Thymus (tissue), 14 donors: ENCODE measurements around the gene OR2A2. TPM values are rescaled to one million over a fixed set of nuclear protein-coding genes. Genes with fewer than 3 reads are reported as not detected.

Experiments used
- DNase-seq, 9 donors: peaks; one replicate each; pipeline ENCODE4 v3.0.0-alpha.2; 2013; ENCODE audit warnings: low spot score in 9 of 9, low read depth in 6 of 9, missing footprints in 1 of 9
- H3K27ac ChIP-seq, 2 donors: one replicate each; pipeline ENCODE4 v1.5.1; 2013; ENCODE audit warnings: control low read depth in 1 of 2, low read depth in 1 of 2, low read length in 1 of 2, mild to moderate bottlenecking in 1 of 2, moderate library complexity in 1 of 2
- H3K27me3 ChIP-seq, 2 donors: one replicate each; pipeline ENCODE4 v1.5.1; 2013; ENCODE audit warnings: low read length in 1 of 2; ENCODE audit not compliant: control insufficient read depth in 2 of 2, insufficient read depth in 1 of 2
- H3K36me3 ChIP-seq, 2 donors: one replicate each; pipeline ENCODE4 v1.5.1; 2013; ENCODE audit warnings: low read length in 1 of 2, mild to moderate bottlenecking in 1 of 2, moderate library complexity in 1 of 2; ENCODE audit not compliant: control insufficient read depth in 2 of 2, insufficient read depth in 2 of 2
- H3K4me1 ChIP-seq, 2 donors: one replicate each; pipeline ENCODE4 v1.5.1; 2013; ENCODE audit warnings: low read length in 2 of 2; ENCODE audit not compliant: control insufficient read depth in 2 of 2, insufficient read depth in 2 of 2
- H3K4me3 ChIP-seq, 2 donors: one replicate each; pipeline ENCODE4 v1.5.1; 2013; ENCODE audit warnings: low read length in 2 of 2, control low read depth in 1 of 2, mild to moderate bottlenecking in 1 of 2
- H3K9me3 ChIP-seq, 2 donors: one replicate each; pipeline ENCODE4 v1.5.1; 2013; ENCODE audit warnings: low read length in 1 of 2, mild to moderate bottlenecking in 1 of 2; ENCODE audit not compliant: control insufficient read depth in 2 of 2, insufficient read depth in 1 of 2
- WGBS: extraction: QIAGEN DNeasy Blood & Tissue Kit; methylation state at CpG from one replicate; pipeline ENCODE4 v1.1.7; 2013; 5-methylcytosine and 5-hydroxymethylcytosine counted together
- long read RNA-seq, 10 donors: transcript quantifications; one replicate each; lab custom pipeline, GENCODE V29; 2026
- polyA plus RNA-seq: library from polyadenylated mRNA; stranded (reverse); fragments of 200-250 nt; gene quantifications from one replicate; pipeline ENCODE4 v1.2.3, GENCODE V29; 2013
- total RNA-seq: library from RNA; stranded (reverse); fragments of 120-200 nt; gene quantifications from one replicate; pipeline ENCODE4 v1.2.4, GENCODE V29; 2013
- donor health status: healthy.

The OR2A2 gene, protein sequence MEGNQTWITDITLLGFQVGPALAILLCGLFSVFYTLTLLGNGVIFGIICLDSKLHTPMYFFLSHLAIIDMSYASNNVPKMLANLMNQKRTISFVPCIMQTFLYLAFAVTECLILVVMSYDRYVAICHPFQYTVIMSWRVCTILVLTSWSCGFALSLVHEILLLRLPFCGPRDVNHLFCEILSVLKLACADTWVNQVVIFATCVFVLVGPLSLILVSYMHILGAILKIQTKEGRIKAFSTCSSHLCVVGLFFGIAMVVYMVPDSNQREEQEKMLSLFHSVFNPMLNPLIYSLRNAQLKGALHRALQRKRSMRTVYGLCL
- total RNA-seq (not detected), polyA plus RNA-seq (not detected)
- long read RNA-seq, donor 1, result 0 reads
- long read RNA-seq, donor 2, result 0 reads
- long read RNA-seq, donor 3, result 0 reads
- long read RNA-seq, donor 4, result 0 reads
- long read RNA-seq, donor 5, result 0 reads
- long read RNA-seq, donor 6, result 0 reads
- long read RNA-seq, donor 7, partial matches to known transcripts, result 0 of 1 reads
- long read RNA-seq, donor 7, other reads (novel, unspliced or antisense), result 0 of 1 reads
- long read RNA-seq, donor 8, result 0 reads
- long read RNA-seq, donor 9, result 0 reads
- long read RNA-seq, donor 10, result 0 reads

DNA sequence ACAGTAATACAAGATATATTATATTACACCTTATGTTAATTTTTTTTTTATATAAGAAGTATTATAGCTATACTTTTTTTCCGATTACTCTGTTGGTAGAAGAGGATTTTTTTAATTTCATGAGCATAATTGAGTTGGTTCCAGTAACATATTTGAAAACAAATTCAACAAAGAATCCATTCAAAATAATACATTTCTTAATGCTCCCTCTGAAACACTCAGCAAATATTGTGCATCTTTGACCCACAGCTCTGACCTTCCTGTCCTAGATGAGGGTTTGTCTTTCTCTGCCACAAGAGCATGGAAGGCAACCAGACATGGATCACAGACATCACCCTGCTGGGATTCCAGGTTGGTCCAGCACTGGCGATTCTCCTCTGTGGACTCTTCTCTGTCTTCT lies at the start of gene OR2A2:
TSS of gene OR2A2 (plus strand) at position 301 of the 400 bp plus-strand sequence. CDS start at position 301, 0 bp downstream.
- H3K27ac ChIP-seq, result no peak within 1 kb of the TSS
- no peaks in the 10 kb centered on the region for H3K27me3 ChIP-seq
- DNase-seq, result no peak
- H3K4me3 ChIP-seq, result no peak within 1 kb of the TSS
- no peaks in the 10 kb centered on the region for H3K4me1 ChIP-seq
- H3K9me3 ChIP-seq, result no peaks in the 10 kb centered on the region
- no peaks in the 10 kb centered on the region for H3K36me3 ChIP-seq
- WGBS, result 92% methylated on average over 2 of the region's 2 CpGs

DNA sequence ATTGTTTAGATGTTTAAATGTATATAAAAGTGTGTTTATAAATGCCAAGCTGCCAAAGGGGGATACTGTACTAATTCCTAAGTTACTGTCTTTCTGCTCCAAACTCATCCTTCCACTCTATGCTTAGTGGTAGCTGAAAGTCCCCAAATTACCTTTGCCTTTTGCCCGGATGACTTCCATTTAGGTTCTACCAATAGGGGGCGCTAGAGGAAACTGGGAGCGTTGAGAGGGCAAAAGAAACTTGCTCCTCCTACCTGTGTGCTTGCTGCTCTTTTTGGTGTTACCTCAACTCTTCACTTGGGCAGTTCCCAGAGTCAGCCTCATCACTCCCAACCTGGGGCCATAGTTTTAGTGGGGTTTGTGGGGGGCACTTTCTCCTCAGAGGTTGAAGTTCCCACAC lies 45.7 kb upstream of the OR2A2 start:
- H3K9me3 ChIP-seq, result no peaks in the 10 kb centered on the region
- 60% methylated on average over 3 of the region's 3 CpGs for WGBS
- no peak overlapping the region for H3K4me3 ChIP-seq
- peak in 2 of 9 donors; percentile 4 to 6 for DNase-seq
- H3K4me1 ChIP-seq, result no peaks in the 10 kb centered on the region
- no peaks in the 10 kb centered on the region for H3K27me3 ChIP-seq
- H3K36me3 ChIP-seq, result no peaks in the 10 kb centered on the region
- H3K27ac ChIP-seq, result no peak overlapping the region

DNA sequence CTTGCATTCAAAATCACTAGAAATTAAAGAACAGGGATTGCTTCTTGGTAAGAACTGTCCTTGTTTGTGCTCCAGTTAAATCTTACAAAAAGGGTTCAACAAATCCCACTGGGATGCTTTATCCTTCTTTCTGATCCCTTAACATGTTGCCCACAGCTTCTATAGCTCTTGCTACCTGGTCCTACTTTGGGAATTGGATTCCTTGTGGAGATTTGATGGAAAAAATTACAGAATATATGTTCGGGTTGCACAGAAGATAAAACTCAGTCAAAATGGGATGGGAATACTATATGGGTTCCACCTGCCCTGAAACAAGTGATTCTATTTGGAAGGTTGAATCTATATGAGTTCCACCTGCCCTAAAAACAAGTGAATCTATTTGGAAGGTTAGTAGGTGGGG lies 39.9 kb upstream of the OR2A2 start, which contains the start of gene OR2A25:
TSS of gene OR2A25 (plus strand) at position 301 of the 400 bp plus-strand sequence. CDS start 4,409 bp downstream, outside the sequence.
- no peaks in the 10 kb centered on the region for H3K9me3 ChIP-seq
- H3K27me3 ChIP-seq, result no peaks in the 10 kb centered on the region
- no peak for DNase-seq
- 87% methylated on average over 1 of the region's 1 CpG for WGBS
- no peak within 1 kb of the TSS for H3K27ac ChIP-seq
- no peaks in the 10 kb centered on the region for H3K4me1 ChIP-seq
- H3K4me3 ChIP-seq, result no peak within 1 kb of the TSS
- H3K36me3 ChIP-seq, result no peaks in the 10 kb centered on the region

DNA sequence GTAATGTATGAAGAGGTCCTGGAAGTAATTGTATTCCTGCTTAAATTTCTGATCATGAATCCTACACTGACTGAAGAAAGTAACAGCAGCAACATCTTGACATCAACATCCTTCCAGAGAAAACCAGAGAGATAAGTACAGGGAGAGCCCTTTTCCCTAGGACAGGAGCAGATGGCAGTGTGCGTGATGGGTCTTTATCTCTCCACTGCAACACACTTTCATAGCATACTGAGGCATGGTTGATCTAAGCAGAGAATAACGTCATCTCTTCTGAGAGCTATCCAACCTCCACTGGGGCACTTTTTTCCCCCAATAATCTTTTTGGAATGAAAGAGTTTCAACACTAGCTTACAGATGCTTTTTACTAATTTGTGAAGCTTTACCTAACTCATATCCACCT lies 39.4 kb upstream of the OR2A2 start:
- WGBS, result 95% methylated on average over 2 of the region's 2 CpGs
- H3K27ac ChIP-seq, result no peak overlapping the region
- H3K4me1 ChIP-seq, result no peaks in the 10 kb centered on the region
- no peaks in the 10 kb centered on the region for H3K27me3 ChIP-seq
- H3K9me3 ChIP-seq, result no peaks in the 10 kb centered on the region
- H3K36me3 ChIP-seq, result no peaks in the 10 kb centered on the region
- H3K4me3 ChIP-seq, result no peak overlapping the region
- DNase-seq, result no peak

DNA sequence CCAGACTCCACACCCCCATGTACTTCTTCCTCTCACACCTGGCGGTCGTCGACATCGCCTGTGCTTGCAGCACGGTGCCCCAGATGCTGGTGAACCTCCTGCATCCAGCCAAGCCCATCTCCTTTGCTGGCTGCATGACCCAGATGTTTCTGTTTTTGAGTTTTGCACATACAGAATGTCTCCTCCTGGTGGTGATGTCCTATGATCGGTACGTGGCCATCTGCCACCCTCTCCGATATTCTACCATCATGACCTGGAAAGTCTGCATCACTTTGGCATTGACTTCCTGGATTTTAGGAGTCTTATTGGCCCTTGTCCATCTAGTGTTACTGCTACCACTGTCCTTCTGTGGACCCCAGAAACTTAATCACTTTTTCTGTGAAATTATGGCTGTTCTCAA lies 35.0 kb upstream of the OR2A2 start:
- Histone ChIP-seq H3K9me3 (no peaks in the 10 kb centered on the region), H3K4me1 (no peaks in the 10 kb centered on the region), H3K4me3 (no peak overlapping the region), H3K36me3 (no peaks in the 10 kb centered on the region), H3K27me3 (no peaks in the 10 kb centered on the region), H3K27ac (no peak overlapping the region)
- 95% methylated on average over 8 of the region's 8 CpGs for WGBS
- DNase-seq, result no peak

DNA sequence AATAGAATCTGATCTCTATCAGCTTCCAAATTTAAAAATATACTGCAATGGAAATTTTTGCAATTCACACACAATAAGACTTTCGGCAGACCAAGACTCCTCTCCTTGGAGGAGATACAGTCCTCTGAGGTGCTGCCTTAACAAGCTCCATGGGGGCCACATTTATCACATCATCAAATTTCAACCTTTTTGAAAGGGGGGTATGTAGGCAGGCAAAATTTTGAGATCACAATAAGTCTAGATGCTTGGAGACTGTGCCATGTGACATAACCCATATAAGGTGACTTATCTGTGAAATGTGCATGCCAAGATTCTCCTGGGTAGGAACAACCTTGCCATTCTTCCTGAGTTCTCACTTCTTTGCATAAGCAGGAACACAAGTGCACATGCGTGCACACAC lies 23.4 kb upstream of the OR2A2 start, which contains the start of gene OR2A12:
TSS of gene OR2A12 (plus strand) at position 301 of the 400 bp plus-strand sequence. CDS start 8,830 bp downstream, outside the sequence.
- H3K36me3 ChIP-seq, result no peaks in the 10 kb centered on the region
- 97% methylated on average over 2 of the region's 2 CpGs for WGBS
- no peak within 1 kb of the TSS for H3K4me3 ChIP-seq
- no peak for DNase-seq
- H3K27ac ChIP-seq, result no peak within 1 kb of the TSS
- H3K9me3 ChIP-seq, result no peaks in the 10 kb centered on the region
- no peaks in the 10 kb centered on the region for H3K27me3 ChIP-seq
- H3K4me1 ChIP-seq, result no peaks in the 10 kb centered on the region

DNA sequence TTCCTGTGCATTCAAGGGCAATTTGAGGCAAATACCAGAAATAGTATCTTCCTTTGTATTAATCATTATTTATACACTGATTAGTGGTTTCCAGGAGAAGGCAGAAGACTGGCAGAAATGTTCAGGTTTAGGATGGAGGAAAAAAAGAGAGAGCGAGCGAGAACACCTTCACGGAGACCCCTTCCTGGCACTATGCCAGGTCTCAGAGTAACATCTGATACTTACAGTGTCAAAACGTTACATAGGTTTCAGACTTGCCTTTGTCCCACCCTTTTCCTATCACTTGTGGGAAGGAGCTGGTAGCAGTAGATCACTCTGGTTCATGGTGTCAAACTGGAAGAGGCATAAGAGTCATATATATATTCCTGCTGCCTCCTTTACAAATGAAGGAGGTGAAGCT lies 22.7 kb upstream of the OR2A2 start:
- no peak overlapping the region for H3K27ac ChIP-seq
- WGBS, result 86% methylated on average over 4 of the region's 4 CpGs
- no peak overlapping the region for H3K4me3 ChIP-seq

DNA sequence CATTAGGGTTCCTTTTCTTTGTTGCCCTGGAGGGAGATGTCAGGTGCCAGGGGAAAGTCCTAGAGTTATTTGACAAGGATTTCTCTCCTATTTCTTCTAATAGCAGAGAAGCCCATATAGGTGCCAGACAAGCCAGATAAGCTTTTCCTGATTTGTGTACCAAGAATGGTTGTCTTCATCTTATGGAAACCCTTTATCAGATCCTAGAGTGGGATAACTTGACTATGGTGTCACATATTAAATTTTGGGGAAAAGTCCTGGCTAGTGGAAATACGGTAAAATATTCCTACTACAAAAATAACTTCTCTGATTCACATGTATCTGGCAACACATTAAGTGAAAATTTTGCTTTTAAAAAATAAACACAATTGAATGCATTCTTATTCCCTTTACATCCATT lies 22.2 kb upstream of the OR2A2 start:
- 99% methylated on average over 1 of the region's 1 CpG for WGBS
- no peaks in the 10 kb centered on the region for H3K4me1 ChIP-seq
- no peak overlapping the region for H3K27ac ChIP-seq
- DNase-seq, result no peak
- H3K9me3 ChIP-seq, result no peaks in the 10 kb centered on the region
- no peaks in the 10 kb centered on the region for H3K36me3 ChIP-seq
- no peak overlapping the region for H3K4me3 ChIP-seq
- no peaks in the 10 kb centered on the region for H3K27me3 ChIP-seq

More for the DNA sequence above, 22.7 kb upstream of the OR2A2 start:
- Histone ChIP-seq H3K9me3 (no peaks in the 10 kb centered on the region), H3K4me1 (no peaks in the 10 kb centered on the region), H3K27me3 (no peaks in the 10 kb centered on the region), H3K36me3 (no peaks in the 10 kb centered on the region)
- no peak for DNase-seq

DNA sequence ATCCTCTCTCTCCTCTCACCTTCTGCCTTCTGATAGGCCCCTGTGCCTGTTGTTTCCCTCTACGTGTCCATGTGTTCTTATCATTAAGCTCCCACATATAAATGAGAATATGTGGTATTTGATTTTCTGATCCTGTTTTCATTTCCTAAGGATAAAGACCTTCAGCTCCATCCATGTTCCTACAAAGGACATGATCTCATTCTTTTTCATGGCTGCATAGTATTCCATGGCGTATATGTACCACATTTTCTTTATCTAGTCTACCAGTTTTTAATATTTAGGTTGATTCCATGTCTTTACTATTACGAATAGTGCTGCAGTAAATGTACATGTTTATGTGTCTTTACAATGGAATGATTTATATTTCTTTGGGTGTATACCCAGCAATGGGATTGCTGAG lies 18.7 kb upstream of the OR2A2 start:
- H3K27ac ChIP-seq, result no peak overlapping the region
- no peak overlapping the region for H3K4me3 ChIP-seq
- H3K4me1 ChIP-seq, result no peaks in the 10 kb centered on the region
- H3K9me3 ChIP-seq, result no peaks in the 10 kb centered on the region
- 95% methylated on average over 3 of the region's 3 CpGs for WGBS
- no peak for DNase-seq
- H3K27me3 ChIP-seq, result no peaks in the 10 kb centered on the region
- H3K36me3 ChIP-seq, result no peaks in the 10 kb centered on the region
